WTC11 (cell line): Measurements from ENCODE around the gene LRRC3B. TPM values are rescaled to one million over a fixed set of nuclear protein-coding genes. Genes with fewer than 3 reads are reported as not detected.

Experiments used
- ATAC-seq: fragments of 200-7000 bp; cut with Tn5 transposase; 2 replicates; pipeline ENCODE4 v1.10.0; 2021; ENCODE audit warnings: mild to moderate bottlenecking, moderate library complexity
- CTCF ChIA-PET: fragments of 300-600 bp; sonication (Branson Sonifier 250); formaldehyde crosslinking; loops from one replicate; lab custom pipeline; 2021; ENCODE audit warnings: antibody characterized with exemption; lab: Charles Lee
- POLR2A ChIA-PET: fragments of 350-600 bp; sonication (Branson Sonifier 250); formaldehyde crosslinking; loops from one replicate; lab custom pipeline; 2021; ENCODE audit warnings: antibody characterized with exemption; lab: Charles Lee
- DNase-seq: peaks from one replicate; pipeline ENCODE4 v3.0.0; 2021; ENCODE audit warnings: low spot score
- H3K27ac Mint-ChIP-seq: 2 replicates; pipeline ENCODE4 v1.8.0; 2021; ENCODE audit warnings: mixed read lengths
- H3K27me3 Mint-ChIP-seq: 2 replicates; pipeline ENCODE4 v1.8.0; 2021; ENCODE audit warnings: low read depth, mild to moderate bottlenecking, moderate library complexity, mixed read lengths
- H3K36me3 Mint-ChIP-seq: 2 replicates; pipeline ENCODE4 v1.8.0; 2021; ENCODE audit warnings: mixed read lengths
- H3K4me1 Mint-ChIP-seq: 2 replicates; pipeline ENCODE4 v1.8.0; 2022; ENCODE audit warnings: mixed read lengths
- H3K4me3 Mint-ChIP-seq: 2 replicates; pipeline ENCODE4 v1.8.0; 2021; ENCODE audit warnings: mild to moderate bottlenecking, moderate library complexity, mixed read lengths
- H3K9me3 Mint-ChIP-seq: 2 replicates; pipeline ENCODE4 v1.8.0; 2021; ENCODE audit warnings: mixed read lengths
- CREB1 ChIP-seq: sonication (generic); formaldehyde crosslinking; IDR thresholded peaks from 2 replicates; pipeline ENCODE4 v1.8.0; 2023; ENCODE audit warnings: mild to moderate bottlenecking, missing genetic modification reagents
- EMX1 ChIP-seq: fragments of 250-450 bp; sonication (Bioruptor Pico); IDR thresholded peaks from 2 replicates; pipeline ENCODE4 v1.8.0; 2021; ENCODE audit warnings: mild to moderate bottlenecking
- FOXJ3 ChIP-seq: sonication (generic); formaldehyde crosslinking; IDR thresholded peaks from 2 replicates; pipeline ENCODE4 v1.9.0; 2021; ENCODE audit warnings: missing genetic modification reagents, mild to moderate bottlenecking, borderline replicate concordance
- NFE2L1 ChIP-seq: sonication (generic); formaldehyde crosslinking; IDR thresholded peaks from 2 replicates; pipeline ENCODE4 v1.8.1; 2023; ENCODE audit warnings: missing genetic modification reagents
- SMAD3 ChIP-seq: sonication (generic); formaldehyde crosslinking; IDR thresholded peaks from 2 replicates; pipeline ENCODE4 v1.8.0; 2022; ENCODE audit warnings: missing genetic modification reagents, mild to moderate bottlenecking, borderline replicate concordance
- SP1 ChIP-seq: sonication (generic); formaldehyde crosslinking; conservative IDR thresholded peaks from 2 replicates; pipeline ENCODE4 v1.8.1; 2022; ENCODE audit warnings: missing genetic modification reagents
- TP53 ChIP-seq: sonication (generic); formaldehyde crosslinking; IDR thresholded peaks from 2 replicates; pipeline ENCODE4 v1.8.1; 2023; ENCODE audit warnings: mild to moderate bottlenecking, missing genetic modification reagents
- ZNF121 ChIP-seq: sonication (generic); formaldehyde crosslinking; IDR thresholded peaks from 2 replicates; pipeline ENCODE4 v1.8.0; 2023; ENCODE audit warnings: missing genetic modification reagents
- ZNF138 ChIP-seq: sonication (generic); formaldehyde crosslinking; conservative IDR thresholded peaks from 2 replicates; pipeline ENCODE4 v1.8.1; 2022; ENCODE audit warnings: mild to moderate bottlenecking, moderate library complexity, missing genetic modification reagents
- ZNF317 ChIP-seq: sonication (generic); formaldehyde crosslinking; IDR thresholded peaks from 2 replicates; pipeline ENCODE4 v1.8.1; 2023; ENCODE audit warnings: low read depth, mild to moderate bottlenecking, moderate library complexity, missing genetic modification reagents, borderline replicate concordance
- ZNF671 ChIP-seq: fragments of 250-450 bp; sonication (Bioruptor Pico); IDR thresholded peaks from 2 replicates; pipeline ENCODE4 v1.8.0; 2021; ENCODE audit warnings: mild to moderate bottlenecking
- total RNA-seq: library from RNA; stranded (reverse); gene quantifications from 3 replicates; pipeline ENCODE4 v1.2.3, GENCODE V29; 2021
- TF ChIP-seq, protein P1 (sequence below): sonication (generic); formaldehyde crosslinking; IDR thresholded peaks from 2 replicates; pipeline ENCODE4 v1.8.0; 2023; ENCODE audit warnings: missing genetic modification reagents
- TF ChIP-seq, protein P2 (sequence below): fragments of 200-600 bp; IDR thresholded peaks from 2 replicates; pipeline ENCODE4 v1.8.0; 2022; ENCODE audit warnings: antibody characterized with exemption
- TF ChIP-seq, protein P3 (sequence below): fragments of 250-450 bp; sonication (Bioruptor Pico); IDR thresholded peaks from 2 replicates; pipeline ENCODE4 v1.9.0; 2021; ENCODE audit warnings: mild to moderate bottlenecking

Gene LRRC3B
- total RNA-seq, 1 experiment from 2014 or later = 5.3 TPM

DNA sequence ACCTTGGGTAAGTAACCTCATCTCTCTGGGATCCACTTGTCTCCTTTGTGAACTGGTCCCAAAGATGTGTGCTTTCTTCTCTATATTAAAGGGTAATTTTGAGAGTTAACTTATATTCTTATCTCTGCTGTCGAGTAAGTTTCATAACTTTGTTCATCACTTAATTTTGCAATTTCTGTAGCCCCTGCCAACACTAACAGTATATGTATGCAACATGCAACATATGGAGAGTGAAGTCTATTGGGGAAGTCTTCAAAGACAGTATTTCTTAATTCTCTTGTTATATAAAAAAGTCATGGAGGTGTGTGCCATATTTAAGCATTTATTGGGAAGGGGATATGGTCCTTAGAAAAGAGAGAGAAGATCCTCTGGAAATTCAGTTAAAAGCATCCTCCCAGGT, 85.9 kb downstream of the LRRC3B start:
- TF ChIP-seq FOXJ3 (CRISPR knock-in tag) = no peak
- no peak for TF ChIP-seq NFE2L1 (CRISPR knock-in tag)
- TF ChIP-seq ZNF317 (CRISPR knock-in tag) = no peak
- TF ChIP-seq, protein P1, sequence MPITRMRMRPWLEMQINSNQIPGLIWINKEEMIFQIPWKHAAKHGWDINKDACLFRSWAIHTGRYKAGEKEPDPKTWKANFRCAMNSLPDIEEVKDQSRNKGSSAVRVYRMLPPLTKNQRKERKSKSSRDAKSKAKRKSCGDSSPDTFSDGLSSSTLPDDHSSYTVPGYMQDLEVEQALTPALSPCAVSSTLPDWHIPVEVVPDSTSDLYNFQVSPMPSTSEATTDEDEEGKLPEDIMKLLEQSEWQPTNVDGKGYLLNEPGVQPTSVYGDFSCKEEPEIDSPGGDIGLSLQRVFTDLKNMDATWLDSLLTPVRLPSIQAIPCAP = no peak
- TF ChIP-seq ZNF138 (CRISPR knock-in tag) = no peak
- TF ChIP-seq SMAD3 (CRISPR knock-in tag) = no peak
- TF ChIP-seq CREB1 = no peak
- TF ChIP-seq ZNF671 (CRISPR knock-in tag) = no peak
- Mint-ChIP-seq H3K27ac (no peak overlapping the region), H3K4me1 (peaks cover 18% of the 10 kb centered on the region), H3K27me3 (no peaks in the 10 kb centered on the region), H3K4me3 (no peak overlapping the region), H3K36me3 (peaks cover 3% of the 10 kb centered on the region), H3K9me3 (peaks cover 3% of the 10 kb centered on the region; the same call in 1 of the 2 replicates)
- ChIA-PET CTCF (no interaction called here), POLR2A (no interaction called here)
- DNase-seq (no peak), ATAC-seq (no peak)

DNA sequence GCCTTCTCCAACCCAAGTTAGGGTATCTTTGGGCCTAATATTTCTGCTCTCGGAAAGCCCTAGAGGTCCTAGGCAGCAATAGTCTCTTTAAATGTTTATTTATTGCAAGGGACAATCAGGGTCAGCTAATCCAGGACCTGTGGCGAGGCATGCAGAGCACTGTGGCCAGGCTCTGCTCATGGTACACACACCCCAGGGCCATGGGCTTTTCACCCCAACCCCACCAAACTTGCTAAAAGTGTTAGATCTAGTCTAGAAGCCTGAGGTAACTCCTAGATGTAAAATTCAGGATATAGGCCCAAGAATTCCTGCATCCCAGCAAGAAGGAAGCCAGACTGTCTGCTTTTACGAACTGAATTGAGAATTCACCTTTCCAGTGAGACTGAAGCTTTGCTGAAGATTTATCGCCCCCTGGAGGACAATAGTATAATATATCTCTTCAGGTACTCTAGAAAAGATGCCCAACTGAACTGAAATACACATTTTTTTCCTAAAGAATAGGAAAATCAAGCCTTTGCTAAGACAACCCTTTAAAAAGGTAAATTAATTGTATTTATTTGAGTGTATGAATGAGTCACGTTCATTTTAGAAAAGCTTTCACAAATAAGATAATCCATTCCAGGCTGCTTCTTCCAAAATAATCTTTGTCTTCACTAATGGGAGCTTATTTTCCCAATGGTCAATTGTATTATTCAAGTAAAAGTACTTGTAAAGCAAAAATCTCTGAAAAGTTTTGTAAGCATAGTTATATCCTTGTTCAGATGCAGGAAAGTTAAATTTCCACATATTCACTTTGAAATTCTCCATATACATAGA, 89.8 kb downstream of the LRRC3B start:
- no peak for DNase-seq
- peaks cover 27% of the 10 kb centered on the region for H3K4me1 Mint-ChIP-seq
- no peaks in the 10 kb centered on the region for H3K27me3 Mint-ChIP-seq
- H3K9me3 Mint-ChIP-seq = peaks cover 17% of the 10 kb centered on the region
- TF ChIP-seq EMX1 (CRISPR knock-in tag) = no peak
- TF ChIP-seq, protein P2, sequence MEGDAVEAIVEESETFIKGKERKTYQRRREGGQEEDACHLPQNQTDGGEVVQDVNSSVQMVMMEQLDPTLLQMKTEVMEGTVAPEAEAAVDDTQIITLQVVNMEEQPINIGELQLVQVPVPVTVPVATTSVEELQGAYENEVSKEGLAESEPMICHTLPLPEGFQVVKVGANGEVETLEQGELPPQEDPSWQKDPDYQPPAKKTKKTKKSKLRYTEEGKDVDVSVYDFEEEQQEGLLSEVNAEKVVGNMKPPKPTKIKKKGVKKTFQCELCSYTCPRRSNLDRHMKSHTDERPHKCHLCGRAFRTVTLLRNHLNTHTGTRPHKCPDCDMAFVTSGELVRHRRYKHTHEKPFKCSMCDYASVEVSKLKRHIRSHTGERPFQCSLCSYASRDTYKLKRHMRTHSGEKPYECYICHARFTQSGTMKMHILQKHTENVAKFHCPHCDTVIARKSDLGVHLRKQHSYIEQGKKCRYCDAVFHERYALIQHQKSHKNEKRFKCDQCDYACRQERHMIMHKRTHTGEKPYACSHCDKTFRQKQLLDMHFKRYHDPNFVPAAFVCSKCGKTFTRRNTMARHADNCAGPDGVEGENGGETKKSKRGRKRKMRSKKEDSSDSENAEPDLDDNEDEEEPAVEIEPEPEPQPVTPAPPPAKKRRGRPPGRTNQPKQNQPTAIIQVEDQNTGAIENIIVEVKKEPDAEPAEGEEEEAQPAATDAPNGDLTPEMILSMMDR = peak; percentile 54
- H3K36me3 Mint-ChIP-seq = peaks cover 15% of the 10 kb centered on the region
- no peak overlapping the region for H3K4me3 Mint-ChIP-seq
- H3K27ac Mint-ChIP-seq = no peak overlapping the region
- peak; percentile 86 for ATAC-seq
- ChIA-PET POLR2A (no interaction called here), CTCF (interaction anchor here (0.7 to 2.2 kb wide), 14 partner anchors 9 to 791 kb away, joined by 3 to 7 read pairs (median 4); no protein-coding TSS in a partner anchor)

DNA sequence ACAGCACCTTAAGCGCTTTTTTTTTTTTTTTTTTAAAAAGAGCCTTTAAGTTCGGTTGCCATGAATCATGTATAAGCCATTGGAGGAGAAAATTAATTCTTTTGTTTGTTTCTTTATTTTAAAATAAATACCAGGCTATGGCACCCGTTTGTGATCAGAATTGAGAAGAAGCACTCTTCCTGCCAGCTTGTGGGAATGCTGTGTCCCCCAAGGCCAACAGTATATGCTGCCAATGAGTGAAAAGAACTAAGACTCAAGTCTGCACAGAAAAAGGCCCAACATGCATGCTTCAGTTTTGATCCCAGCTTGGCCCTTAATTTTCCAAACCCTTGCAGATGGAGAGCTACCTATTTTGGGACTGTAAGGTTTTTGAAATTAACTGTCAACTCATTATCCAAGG, 90.5 kb downstream of the LRRC3B start:
- Mint-ChIP-seq H3K9me3 (peaks cover 15% of the 10 kb centered on the region), H3K27me3 (no peaks in the 10 kb centered on the region), H3K4me1 (peaks cover 32% of the 10 kb centered on the region), H3K4me3 (no peak overlapping the region), H3K36me3 (peaks cover 15% of the 10 kb centered on the region), H3K27ac (no peak overlapping the region)
- ATAC-seq (no peak), DNase-seq (no peak)
- ChIA-PET CTCF (interaction anchor here (0.7 to 2.2 kb wide), 14 partner anchors 8 to 792 kb away, joined by 3 to 7 read pairs (median 4); no protein-coding TSS in a partner anchor), POLR2A (interaction anchor here (0.6 kb wide), 1 partner anchor 395 kb away, joined by 4 read pairs; no protein-coding TSS in a partner anchor)
- TF ChIP-seq TP53 (CRISPR knock-in tag) = no peak
- TF ChIP-seq, protein P3, sequence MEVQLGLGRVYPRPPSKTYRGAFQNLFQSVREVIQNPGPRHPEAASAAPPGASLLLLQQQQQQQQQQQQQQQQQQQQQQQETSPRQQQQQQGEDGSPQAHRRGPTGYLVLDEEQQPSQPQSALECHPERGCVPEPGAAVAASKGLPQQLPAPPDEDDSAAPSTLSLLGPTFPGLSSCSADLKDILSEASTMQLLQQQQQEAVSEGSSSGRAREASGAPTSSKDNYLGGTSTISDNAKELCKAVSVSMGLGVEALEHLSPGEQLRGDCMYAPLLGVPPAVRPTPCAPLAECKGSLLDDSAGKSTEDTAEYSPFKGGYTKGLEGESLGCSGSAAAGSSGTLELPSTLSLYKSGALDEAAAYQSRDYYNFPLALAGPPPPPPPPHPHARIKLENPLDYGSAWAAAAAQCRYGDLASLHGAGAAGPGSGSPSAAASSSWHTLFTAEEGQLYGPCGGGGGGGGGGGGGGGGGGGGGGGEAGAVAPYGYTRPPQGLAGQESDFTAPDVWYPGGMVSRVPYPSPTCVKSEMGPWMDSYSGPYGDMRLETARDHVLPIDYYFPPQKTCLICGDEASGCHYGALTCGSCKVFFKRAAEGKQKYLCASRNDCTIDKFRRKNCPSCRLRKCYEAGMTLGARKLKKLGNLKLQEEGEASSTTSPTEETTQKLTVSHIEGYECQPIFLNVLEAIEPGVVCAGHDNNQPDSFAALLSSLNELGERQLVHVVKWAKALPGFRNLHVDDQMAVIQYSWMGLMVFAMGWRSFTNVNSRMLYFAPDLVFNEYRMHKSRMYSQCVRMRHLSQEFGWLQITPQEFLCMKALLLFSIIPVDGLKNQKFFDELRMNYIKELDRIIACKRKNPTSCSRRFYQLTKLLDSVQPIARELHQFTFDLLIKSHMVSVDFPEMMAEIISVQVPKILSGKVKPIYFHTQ (CRISPR knock-in tag) = no peak
- TF ChIP-seq SP1 (CRISPR knock-in tag) = no peak
- TF ChIP-seq, protein P2 = no peak
- no peak for TF ChIP-seq ZNF121 (CRISPR knock-in tag)
